Upper lobe of right lung (tissue), 1 donor: ENCODE data around the gene MAPK14. TPM values are rescaled to one million over a fixed set of nuclear protein-coding genes. Genes with fewer than 3 reads are reported as not detected.

Source experiments
- ATAC-seq: fragments of 200-7000 bp; cut with Tn5 transposase; one replicate; pipeline ENCODE4 v1.9.1; 2020; ENCODE audit warnings: mild to moderate bottlenecking, moderate library complexity
- DNase-seq: peaks from one replicate; pipeline ENCODE4 v3.0.0-alpha.2; 2020
- H3K27ac ChIP-seq: fragments of 200-600 bp; one replicate; pipeline ENCODE4 v1.8.0; 2022
- H3K27me3 ChIP-seq: fragments of 200-600 bp; one replicate; pipeline ENCODE4 v1.8.0; 2022; ENCODE audit warnings: mild to moderate bottlenecking
- H3K36me3 ChIP-seq: fragments of 200-600 bp; one replicate; pipeline ENCODE4 v1.8.0; 2022
- H3K4me1 ChIP-seq: fragments of 200-600 bp; one replicate; pipeline ENCODE4 v1.8.0; 2022
- H3K4me3 ChIP-seq: fragments of 200-600 bp; one replicate; pipeline ENCODE4 v1.8.0; 2022; ENCODE audit warnings: mild to moderate bottlenecking
- H3K9me3 ChIP-seq: fragments of 200-600 bp; one replicate; pipeline ENCODE4 v1.8.0; 2022
- CTCF ChIP-seq: fragments of 200-600 bp; IDR thresholded peaks from one replicate; pipeline ENCODE4 v1.8.0; 2022; ENCODE audit warnings: antibody characterized with exemption
- intact Hi-C: fragments of 100-400 bp; cut with DNase I; formaldehyde crosslinking; loops from one replicate; pipeline ENCODE4 v1.11.0; 2022
- total RNA-seq: library from RNA; stranded (reverse); fragmentation: NEBNext Ultra II Directional; extraction: Animal tissue kit (Norgen Biotek cat#: 25700); gene quantifications from one replicate; pipeline ENCODE4 v1.2.1, GENCODE V29; 2021
- donor health status: DM: no; HTN: yes; CAD: no; lungs with severe emphysema.

The MAPK14 gene
- total RNA-seq, 1 donor from 2014 or later = 60.6 TPM

GRCh38 chr6:36023996-36024795 is 3.4 kb upstream of the MAPK14 start, which contains the start of gene SLC26A8:
Gene SLC26A8, minus strand, starts transcription at chr6:36024641. Its CDS starts 4,934 bp downstream, at chr6:36019707.
- TF ChIP-seq CTCF = no peak
- Histone ChIP-seq H3K27ac (no peak within 1 kb of the TSS), H3K27me3 (no peaks in the 10 kb centered on the region), H3K4me3 (no peak within 1 kb of the TSS), H3K9me3 (no peaks in the 10 kb centered on the region), H3K4me1 (no peaks in the 10 kb centered on the region), H3K36me3 (no peaks in the 10 kb centered on the region)
- intact Hi-C loops = no loop called here
- ATAC-seq (no peak), DNase-seq (no peak)

GRCh38 chr6:36025260-36025931 is 2.2 kb upstream of the MAPK14 start:
- DNase-seq (no peak), ATAC-seq (no peak)
- Histone ChIP-seq H3K4me1 (peaks cover 9% of the 10 kb centered on the region), H3K9me3 (no peaks in the 10 kb centered on the region), H3K4me3 (no peak overlapping the region), H3K27me3 (no peaks in the 10 kb centered on the region), H3K27ac (no peak overlapping the region), H3K36me3 (no peaks in the 10 kb centered on the region)
- intact Hi-C loops = loop anchor here (5.0 kb wide), 1 partner anchor 72 kb away; no protein-coding TSS in a partner anchor
- no peak for TF ChIP-seq CTCF

DNA sequence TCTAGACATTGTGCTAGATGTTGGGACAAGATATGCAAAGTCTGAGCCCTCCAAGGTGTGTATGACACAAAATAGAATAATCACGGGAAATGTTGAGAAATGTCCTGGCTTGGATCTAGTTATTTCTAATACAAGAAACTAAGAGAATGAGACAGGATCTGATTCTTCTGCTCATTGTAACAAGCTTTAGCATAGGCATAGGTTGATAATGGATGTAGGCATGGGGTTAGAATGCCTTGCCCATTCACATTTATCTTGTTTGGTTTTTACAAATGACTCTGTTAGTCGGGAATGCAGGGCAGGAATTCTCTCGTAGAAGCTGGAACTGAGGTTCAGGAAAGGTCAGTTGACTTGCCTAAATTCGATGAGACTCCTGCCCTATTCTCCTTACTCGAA is 1.7 kb upstream of the MAPK14 start:
- ATAC-seq (no peak), DNase-seq (no peak)
- Histone ChIP-seq H3K27ac (no peak overlapping the region), H3K9me3 (no peaks in the 10 kb centered on the region), H3K4me3 (no peak overlapping the region), H3K4me1 (peaks cover 14% of the 10 kb centered on the region), H3K36me3 (no peaks in the 10 kb centered on the region), H3K27me3 (no peaks in the 10 kb centered on the region)
- TF ChIP-seq CTCF = no peak
- intact Hi-C loops = loop anchor here (5.0 kb wide), 1 partner anchor 71 kb away; no protein-coding TSS in a partner anchor

DNA sequence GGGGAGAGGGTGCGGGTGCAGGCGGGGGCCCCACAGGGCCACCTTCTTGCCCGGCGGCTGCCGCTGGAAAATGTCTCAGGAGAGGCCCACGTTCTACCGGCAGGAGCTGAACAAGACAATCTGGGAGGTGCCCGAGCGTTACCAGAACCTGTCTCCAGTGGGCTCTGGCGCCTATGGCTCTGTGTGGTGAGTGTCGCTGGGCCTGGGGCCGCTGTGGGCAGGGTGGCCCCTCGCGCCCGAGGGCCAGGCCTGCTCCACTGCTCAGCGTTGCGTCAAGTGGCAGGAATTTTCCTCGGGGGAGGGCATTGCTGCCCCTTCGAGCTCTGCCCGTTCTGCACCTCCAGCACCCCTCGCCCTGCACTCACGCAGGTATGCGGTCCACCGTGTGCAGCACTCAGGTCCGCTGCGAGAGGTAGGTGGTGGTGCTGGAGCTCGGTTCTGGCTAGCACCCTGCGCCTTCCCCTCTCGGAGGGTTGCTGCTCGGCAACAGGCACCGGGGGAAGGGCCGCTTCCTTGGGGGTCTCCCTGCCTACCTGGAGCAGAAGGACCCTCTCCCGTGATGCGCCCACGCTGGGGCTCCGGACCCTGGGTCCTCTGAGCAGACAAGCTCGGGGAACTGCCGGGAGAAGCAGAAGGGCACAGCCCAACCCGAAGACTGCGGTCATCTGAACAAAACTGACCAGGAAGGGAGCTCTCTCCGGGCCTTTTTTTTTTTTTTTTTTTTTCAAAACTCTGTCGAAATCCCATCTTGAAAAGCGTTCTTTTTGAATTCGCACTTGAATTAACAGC is 674 bp downstream of the MAPK14 start:
- ATAC-seq = peak; percentile 54
- peak; percentile 78 for DNase-seq
- Histone ChIP-seq H3K4me1 (peaks cover 38% of the 10 kb centered on the region), H3K4me3 (peak overlapping the region; percentile 98), H3K9me3 (no peaks in the 10 kb centered on the region), H3K27me3 (no peaks in the 10 kb centered on the region), H3K27ac (peak overlapping the region; percentile 95), H3K36me3 (no peaks in the 10 kb centered on the region)
- intact Hi-C loops = loop anchor here (5.0 kb wide), 1 partner anchor 69 kb away; no protein-coding TSS in a partner anchor
- no peak for TF ChIP-seq CTCF

- Histone ChIP-seq H3K9me3 (no peaks in the 10 kb centered on the region), H3K36me3 (no peaks in the 10 kb centered on the region), H3K27ac (peak overlapping the region; percentile 95), H3K4me1 (peaks cover 44% of the 10 kb centered on the region), H3K27me3 (no peaks in the 10 kb centered on the region), H3K4me3 (peak overlapping the region; percentile 98)
- intact Hi-C loops = loop anchor here (5.0 kb wide), 1 partner anchor 68 kb away; no protein-coding TSS in a partner anchor
- peak; percentile 46 for ATAC-seq
- DNase-seq = peak; percentile 79
- no peak for TF ChIP-seq CTCF
Measured at GRCh38 chr6:36028877-36029324, 1.3 kb downstream of the MAPK14 start.
